DMS 273 treated with DMSO at 0.1 percent for 48 hours (cell line): ENCODE measurements around the gene RNF157.

Source experiments
- DNase-seq: peaks from one replicate; lab custom pipeline; 2025; lab: John Stamatoyannopoulos, UW

RNF157 gene

DNA sequence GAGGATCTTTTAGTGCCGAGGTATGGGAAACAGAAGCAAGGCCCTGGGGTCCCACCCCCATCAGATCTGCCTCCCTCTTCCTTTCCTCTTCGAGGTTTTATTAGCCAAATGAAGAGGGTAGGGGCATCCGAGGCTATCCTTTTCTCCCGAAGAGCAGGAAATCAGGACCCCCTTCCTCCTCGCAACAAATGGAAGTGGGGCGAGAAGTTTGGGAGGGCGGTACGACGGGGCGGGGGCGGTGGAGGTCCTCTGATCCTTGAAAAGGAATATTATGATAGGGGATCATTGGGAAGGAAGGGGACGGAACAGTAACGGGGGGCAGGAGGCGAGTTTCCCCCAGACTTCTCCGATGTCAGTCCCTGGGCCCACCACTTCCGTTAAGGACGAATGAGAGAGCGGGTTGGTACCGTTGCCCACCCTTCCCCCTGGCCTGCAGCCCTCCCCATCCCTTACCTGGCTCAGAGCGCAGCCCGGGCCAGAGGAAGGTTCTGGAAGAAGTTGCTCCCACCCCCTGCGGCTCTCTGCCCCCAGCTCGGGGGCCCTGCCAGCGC lies 99.6 kb downstream of the RNF157 start:
- no peak for DNase-seq

DNA sequence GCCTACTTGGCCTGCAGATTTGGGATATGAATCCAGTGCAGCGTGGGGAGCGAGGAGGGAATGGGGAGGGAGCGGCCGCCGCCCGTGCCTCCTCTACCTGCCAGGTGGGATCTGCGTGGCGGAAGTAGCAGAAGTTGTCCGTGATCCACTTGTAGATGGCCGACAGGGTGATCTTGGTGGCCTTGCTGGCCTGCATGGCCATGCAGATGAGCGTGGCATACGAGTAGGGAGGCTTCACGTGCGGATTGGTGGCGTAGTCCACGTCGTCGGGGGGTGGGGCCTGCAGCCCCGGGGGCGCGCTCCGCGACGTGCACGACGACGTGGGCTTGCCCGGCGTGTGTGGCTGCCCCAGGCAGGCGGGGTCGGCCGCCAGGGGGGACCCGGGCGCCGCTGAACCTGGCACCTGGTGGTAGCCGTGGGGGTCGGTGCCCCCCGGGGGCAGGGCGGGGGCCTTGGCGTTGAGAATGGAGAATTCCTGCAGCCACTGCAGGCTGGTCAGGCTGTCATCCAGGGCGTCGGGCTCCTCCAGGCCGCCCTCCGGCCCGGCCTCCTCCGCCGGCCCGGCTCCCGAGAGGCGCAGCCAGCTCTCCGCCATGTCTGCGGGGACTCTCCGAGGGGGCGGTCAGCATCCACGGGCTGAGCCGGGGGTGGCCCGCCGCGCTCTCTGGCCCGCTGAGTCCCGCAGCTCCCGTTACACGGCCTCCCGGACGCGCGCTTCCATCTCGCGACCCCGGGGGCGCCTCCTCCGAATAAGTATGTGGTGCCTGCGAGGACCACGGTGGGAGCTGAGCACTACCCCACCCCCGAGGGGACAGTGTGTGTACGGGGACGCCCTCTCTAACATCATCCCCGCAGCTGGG lies 100.3 kb downstream of the RNF157 start:
- DNase-seq = no peak

DNA sequence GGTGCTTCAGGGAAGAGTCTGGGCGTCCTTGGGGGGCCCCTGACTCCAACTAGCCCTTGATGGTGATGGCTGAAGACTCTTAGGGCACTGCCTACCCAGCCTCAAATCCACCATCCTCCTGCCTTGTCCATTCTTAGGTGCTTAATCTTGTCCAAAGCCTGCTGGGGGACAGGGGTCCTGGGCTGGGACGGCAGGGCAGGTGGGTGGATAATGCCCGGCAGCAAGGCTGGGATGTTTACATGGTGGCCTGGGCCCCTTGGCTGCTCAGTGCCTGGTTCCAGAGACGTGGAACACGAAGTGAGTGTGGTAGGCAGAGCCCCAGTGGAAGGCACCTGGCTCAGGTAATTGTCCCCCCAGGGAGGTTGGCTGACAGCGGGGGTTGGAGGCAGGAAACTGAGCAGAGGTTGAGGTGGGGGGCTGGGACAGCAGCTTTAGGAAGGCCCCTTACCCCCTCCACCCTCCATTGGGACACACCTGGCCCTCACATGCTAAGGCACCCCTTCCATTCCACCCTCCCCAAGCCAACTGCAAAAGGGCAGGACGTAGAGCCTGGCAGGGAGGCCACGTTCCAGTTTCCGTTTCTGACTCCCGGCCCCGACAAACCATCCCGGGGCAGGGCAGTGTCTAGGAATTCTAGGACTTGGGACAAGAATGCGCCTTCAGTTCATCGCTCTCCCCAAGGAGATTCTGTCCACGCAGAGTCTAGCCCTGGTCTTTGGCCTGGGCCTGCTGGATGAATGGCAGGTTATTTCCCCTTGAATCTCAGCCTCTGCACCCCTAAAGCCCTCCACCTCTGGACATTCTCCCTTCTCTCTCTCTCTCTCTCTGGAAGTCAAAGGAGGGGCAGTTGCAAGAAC lies 101.2 kb downstream of the RNF157 start:
- DNase-seq = no peak

DNA sequence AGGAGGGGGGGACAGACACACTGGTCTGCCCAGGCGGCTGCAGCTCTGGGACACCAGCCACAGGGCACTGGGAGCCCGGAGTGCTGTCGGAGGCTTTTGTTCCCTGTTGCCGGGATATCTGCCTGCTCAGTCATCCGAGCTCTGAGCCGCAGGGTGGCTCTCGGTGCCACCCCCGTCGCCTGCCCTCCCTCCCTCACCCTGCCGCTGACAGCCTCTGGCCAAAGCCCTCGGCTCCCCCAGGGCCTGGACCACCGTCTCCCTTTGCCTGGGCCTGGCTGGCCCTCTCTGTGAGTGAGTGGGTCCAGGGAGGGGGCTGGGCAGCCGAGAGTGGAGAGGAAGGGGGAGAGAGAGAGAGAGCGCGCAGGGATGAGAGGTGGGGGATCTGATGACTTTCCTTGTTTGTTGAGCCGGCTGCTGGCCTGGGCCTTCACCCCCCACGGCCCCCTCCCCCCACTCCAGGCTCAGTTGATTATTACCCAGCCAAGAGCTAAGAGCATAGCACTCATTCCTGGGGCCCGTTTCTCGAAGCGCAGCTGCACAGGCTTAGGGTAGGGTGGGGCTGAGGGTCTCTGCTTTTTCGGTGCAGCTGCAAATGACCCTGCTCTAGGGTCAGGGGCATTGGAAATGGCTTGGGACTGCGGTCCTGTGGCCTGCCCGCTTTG lies 101.9 kb downstream of the RNF157 start:
- DNase-seq = no peak

DNA sequence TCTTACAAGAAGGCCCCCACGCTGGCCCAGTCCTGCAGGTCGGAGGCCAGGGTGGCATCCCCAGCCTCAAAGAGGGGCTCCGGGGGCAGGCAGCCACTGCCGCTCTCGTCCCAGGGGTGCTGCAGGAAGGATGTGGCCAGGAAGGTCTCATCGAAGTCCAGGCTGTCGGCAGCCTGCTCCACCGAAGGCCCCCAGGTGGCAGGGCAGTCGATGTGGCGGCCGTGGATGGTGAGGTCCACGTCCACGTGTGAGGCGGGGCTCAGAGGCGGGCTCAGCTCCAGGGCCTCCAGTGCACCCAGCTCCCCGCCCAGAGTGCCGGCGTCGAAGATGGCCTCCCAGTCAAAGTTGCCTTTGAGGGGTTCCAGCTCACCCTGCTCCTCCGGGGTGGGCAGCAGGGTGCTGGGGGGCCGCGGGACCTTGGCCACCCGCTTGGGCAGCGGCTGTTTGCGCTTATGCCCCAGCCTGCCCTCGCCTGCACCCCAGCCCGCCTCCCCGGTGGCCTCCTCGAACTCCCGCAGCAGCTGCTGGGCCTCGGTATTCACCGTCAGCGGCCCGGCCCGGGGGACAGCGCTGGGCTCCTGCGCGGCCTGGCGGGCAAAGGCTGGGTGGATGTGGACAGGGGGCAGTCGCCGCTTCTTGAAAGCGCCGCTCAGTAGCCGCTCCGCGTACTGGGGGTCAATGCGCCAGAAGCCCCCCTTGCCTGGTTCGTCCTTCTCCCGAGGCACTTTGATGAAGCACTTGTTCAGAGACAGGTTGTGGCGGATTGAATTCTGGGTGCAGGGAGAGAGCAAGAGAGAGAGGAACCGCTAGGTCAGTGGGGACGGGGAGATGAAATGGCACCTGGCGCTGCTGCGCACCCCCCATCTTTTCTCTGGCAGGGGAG lies 102.7 kb downstream of the RNF157 start:
- no peak for DNase-seq

DNA sequence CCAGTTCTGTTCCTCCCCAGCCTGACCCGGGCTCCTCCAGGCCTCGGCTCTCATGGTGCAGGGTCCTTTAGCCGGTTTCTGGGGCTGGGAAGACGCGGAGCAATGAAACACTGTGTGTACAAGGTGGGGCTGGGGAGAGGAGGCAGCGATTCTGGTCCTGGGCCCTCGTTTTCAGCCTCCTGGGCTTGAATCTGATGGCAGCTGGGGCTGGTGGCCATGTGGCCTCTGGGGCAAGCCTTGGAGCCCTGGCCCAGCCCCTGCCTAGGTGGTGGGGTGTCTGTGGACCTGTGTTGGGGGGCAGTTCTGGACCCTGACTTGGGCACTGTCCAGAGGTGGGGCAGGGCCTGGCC lies 103.3 kb downstream of the RNF157 start:
- no peak for DNase-seq

DNA sequence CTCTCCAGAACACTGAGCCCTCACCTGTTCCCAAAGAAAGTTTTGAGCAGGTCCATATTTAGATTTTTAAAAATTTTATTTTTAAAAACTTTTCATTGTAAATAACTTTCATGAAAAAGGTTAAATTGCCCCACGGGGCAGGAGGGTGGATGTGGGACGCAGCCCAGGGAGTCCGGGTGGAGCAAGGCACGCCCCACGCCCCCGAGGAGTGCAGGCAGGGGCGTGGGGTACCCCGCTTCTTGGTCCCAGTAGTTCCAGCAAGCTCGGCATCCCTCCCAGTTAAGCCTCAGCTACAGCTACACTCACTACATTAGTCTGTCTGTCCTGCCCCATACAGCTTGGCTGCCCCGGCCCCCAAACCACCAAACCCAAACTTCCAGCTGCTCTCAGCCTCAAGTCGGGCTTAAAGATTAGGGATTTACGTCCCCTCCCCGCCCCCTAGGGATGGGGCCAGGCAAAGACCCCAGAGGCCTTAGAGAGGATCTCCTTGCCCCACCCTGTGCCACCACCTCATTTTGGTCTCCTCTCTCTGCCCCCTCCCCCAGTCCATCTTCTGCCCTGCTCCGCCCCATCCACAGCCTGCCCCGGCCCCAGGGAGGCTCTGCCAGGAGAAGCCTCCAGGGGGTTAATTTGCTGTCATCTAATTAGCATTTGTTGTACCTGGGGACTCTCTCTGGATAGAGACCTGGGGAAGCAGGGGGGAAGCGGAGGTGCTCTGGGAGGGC lies 103.9 kb downstream of the RNF157 start:
- no peak for DNase-seq

DNA sequence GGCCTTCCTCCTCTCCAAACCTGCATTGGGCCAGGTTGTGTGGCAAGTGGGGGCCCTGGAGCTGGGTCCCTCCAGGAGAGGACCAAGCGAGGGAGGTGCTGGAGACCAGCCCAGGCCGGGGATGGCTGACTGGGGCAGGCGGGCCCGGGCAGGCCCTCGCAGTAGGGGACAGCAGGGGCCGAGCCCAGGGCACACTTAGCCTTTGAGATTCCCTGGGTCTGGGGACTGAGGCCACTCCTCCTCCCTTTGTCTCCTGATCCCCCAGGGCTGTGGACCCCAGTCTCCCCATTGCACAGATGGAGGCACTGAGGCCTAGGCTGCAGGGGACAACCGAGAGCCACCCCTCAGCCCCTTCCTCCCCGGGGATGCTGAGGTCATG lies 104.5 kb downstream of the RNF157 start:
- no peak for DNase-seq

DNA sequence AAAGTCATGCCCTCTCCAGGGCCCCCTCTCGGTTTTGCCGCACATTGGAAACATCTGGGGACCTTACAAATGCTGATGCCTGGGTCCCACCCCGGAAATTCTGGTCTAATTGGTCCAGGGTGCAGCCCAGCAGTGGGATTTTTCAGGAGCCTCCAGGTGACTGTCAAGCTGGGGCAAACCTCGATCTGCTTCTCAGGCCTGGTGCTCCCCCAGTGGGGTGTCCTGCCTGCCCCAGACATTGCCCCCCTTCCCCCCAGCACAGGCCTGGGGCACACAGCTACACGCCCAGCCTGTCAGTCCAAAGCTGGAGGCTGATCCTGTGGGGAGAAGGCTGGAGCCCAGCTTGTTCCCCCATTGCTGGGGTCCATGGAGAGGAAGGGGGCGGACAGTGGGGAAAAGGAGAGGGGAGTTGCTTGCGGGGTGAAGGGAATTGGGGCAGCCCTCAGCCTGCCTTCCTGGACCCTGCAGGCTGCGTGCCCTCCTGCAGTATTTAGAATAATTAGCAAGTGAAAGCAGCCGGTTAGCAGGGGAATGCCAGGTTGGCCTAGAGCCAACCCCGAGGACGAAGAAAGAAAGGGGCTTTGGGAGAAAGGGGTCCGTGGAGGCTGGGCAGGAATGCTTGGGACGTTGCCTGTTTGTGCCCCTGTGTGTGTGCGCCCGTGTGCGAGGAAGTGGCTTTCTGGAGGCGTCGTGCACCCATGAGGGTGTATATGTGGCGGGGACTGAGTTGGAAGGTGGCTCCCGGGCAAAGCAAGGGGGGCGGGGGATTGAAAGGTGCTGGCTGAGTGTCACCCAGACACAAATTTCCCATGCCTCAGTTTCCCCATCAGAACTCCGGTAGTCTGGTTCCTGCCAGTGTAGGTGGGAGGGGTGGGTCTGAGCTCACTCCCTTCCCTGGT lies 105.1 kb downstream of the RNF157 start:
- no peak for DNase-seq

DNA sequence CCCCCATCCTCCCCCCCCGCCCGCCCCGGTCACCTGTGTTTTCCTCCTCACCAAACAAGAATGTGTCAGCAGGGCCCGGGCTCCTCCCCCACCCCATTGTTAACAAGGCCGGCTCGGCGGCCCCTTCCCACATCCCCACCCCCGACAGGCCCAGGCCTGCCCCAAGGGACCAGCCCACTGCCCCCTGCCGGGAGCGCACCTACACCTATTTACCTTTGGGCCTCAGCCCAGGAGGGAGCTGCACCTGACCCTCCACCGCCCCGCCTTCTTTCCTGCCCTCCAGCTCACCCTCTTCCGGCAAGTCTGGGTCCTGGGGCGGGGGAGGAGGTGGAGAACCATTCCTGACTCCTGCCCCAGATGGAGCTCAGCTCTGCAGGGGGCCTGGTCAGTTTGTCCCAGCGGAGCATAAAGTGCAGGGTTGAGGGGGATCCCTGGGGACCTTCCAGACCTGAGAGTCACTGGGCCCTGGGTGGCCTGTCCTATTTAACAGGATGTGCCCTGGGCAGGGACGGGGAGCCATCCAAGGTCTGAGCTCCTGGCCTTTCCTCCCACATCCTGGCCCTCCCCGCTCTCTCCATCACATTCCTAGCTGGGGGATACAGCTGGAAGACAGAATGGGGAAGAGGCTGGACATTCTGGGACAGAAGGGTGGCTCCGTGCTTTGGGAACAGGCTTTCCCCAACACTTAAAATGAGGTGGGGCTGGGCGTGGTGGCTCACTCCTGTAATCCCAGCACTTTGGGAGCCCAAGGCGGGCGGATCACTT lies 107.5 kb downstream of the RNF157 start:
- DNase-seq = no peak

DNA sequence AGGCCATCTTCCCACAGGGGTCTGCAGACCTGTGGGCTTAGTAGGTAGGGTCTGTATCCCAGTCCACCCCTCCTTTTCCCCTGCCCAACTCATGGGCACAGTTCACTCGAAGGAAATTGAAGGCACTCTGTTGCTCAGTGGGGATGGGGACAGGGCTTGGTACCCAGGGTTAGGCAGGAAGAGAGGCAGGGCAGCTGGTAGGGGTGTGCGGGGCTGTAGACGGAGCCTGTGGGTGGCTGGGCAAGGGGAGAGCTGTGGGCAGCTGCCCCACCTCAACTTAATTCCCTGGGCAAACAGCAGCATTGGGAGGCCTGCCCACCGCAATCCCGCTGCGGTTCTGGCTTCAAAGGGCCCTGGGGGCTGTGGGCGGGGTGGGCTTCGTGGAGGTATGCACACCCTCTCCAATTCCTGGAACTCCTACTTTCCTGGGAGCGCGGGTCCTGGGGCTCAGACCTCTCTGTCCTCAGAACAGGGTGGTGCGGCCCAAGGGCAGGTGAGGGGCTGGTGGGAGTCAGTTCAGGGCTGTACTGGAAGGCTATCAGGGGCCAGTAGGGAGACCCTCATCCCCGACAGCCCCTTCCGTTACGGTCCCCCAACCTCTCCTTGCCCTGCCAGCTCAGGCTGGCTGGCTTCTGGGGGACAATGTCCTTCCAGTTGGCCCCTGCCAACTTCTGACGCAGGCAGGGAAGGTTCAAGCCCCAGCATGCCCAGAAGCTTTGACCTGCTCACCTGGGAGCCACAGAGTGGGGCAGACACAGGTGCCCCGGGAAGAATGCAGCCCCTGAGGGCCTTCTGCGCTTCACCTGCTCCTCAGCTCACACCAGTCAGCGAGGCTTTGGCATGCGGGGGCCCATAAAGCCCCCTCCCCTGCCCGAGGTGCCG lies 108.4 kb downstream of the RNF157 start:
- DNase-seq = no peak

DNA sequence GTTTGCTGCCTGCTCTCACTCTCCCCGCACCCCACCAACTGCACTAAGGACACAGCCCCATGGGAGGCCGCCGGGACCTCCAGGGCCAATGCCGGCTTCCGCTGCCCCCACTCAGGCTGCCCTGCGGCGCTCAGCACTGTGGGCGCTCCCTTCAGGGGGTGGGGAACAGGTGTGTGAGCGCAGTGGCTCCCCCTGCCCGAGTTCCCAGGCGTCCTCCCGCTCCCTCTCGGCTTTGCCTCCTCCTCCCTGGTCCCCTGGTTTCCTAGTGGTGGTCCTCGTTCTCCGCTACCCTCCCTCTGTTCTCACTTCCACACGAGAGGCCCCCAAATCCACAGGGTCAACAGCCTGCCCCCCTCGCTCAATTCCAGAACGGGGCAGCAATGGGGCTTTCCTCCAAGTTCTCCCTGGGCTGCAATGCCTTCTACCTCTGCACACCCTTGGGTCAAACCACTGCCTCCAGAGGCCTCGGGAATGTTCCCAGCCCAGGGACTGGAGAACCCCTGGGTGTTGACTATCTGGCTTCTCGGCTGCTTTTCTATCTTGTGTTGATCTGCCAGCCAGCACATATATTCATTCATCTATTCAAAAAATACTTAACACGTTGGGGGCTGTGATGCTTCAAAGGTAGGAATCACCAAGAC lies 109.1 kb downstream of the RNF157 start:
- DNase-seq = no peak

DNA sequence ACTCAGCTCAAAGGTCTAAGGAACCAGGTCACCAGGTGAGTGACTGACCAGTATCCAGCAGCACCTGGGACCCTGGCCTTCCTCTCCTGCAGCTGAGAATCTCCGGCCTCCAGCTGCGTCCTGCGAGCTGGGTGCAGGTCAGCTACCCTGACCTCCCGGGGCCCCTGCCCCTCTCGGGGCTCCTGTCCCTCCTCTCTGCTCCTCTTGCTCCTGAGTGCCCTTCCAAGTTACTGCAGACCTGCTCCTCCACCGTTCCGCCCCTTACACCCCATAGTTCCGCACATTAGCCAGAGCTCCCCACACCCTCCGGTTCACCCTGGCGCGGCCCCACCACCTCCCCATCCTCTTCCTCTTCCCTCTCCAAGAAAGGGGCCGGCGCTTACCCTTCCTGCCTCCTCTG lies 109.8 kb downstream of the RNF157 start:
- DNase-seq = no peak

DNA sequence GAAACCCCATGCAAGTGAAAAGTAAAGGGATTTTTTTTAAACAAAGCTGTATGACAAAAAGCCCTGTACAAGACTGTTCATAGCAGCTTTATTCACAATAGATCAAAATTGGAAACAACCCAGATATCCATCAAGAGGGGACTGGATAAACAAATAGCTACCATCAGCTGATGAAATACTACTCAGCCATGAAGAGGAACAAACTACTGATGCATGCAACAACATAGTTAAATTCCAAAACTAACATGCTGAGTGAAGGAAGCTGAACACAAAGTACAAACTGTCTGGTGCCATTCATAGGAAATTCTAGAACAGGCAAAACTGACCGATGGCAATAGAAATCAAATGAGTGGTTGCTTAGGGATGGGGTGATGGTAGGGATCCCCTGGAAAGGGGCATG lies 114.4 kb downstream of the RNF157 start:
- DNase-seq = no peak

DNA sequence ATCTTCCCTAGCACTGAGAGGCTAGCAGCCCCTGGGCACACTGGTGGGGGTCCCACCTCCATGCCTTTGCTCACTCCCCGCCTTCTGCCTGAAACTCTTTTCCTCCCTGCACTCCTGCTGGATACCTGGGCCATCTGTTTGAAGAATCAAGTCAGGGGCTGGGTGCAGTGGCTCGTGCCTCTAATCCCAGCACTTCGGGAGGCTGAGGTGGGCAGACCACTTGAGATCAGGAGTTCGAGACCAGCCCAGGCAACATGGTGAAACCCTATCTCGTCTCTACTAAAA lies 115.0 kb downstream of the RNF157 start:
- DNase-seq = no peak

DNA sequence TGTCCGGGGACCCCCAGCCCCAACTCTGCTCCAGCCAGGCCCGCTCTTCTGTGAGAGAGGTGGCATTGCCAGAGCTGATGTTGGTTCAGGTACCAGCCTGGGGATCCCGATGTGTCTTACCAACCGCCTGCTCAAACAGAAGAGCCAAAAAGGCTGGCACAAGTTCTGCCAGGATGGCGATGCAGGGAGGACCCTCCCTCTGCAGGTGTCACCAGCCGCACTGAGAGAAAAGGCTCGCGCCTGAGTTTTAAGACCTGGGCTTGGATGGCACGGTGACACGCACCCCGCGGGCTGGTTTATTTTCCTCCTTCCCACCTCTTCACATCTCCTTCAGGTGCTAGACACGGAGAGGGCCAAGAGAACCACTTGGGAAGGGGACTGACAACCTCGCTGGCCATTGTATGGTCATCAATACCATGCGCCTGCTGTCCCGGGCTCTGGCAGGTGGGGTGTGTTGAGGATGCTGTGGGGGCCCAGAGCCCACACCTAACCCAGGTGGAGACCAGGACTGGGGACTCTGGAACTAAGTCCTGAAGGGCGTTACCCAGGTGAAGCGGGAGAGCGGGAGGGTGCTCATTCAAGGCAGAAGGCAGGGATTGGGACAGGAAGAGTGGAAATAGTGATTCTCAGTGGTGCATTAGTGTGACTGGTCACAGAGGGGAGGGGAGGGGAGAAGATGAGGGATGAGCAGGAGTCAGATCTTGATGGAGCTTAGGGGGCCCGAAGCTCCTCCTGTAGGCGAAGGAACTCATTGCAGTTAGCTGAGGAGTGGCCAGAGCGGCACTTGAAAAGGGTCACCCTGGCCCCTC lies 115.5 kb downstream of the RNF157 start:
- no peak for DNase-seq
